AG04449 (cell line): ENCODE measurements around the gene MCRS1.

Experiments used
- CTCF ChIA-PET: fragments of 350-600 bp; formaldehyde crosslinking; extraction: SDS; loops from one replicate; lab custom pipeline; 2021; ENCODE audit warnings: antibody characterized with exemption; lab: Yijun Ruan, JAX
- POLR2A ChIA-PET: fragments of 400-600, 350-600 bp; formaldehyde crosslinking; extraction: SDS; loops from one replicate; lab custom pipeline; 2020; ENCODE audit warnings: antibody characterized with exemption, inconsistent platforms; lab: Yijun Ruan, JAX
- DNase-seq: peaks from one replicate; pipeline ENCODE4 v3.0.0-alpha.2; 2010; ENCODE audit warnings: low read depth, low spot score
- H3K4me3 ChIP-seq: 2 replicates; pipeline ENCODE4 v1.5.1; 2011; ENCODE audit warnings: low read depth, mild to moderate bottlenecking, control low read depth, low read length
- CTCF ChIP-seq: IDR thresholded peaks from one replicate; pipeline ENCODE4 v1.5.1; 2011; ENCODE audit warnings: mild to moderate bottlenecking, moderate library complexity, low read length, control low read depth, inconsistent platforms; ENCODE audit not compliant: insufficient read depth; ENCODE audit errors: missing control alignments

MCRS1 gene

GRCh38 chr12:49524660-49525324 lies 43.1 kb downstream of the MCRS1 start:
- ChIA-PET POLR2A (no interaction called here), CTCF (interaction anchor here (0.9 to 5.4 kb wide), 5 partner anchors 8 to 177 kb away, joined by 3 to 52 read pairs (median 12); partner anchors contain the start of gene DNAJC22)
- TF ChIP-seq CTCF, result no peak
- no peak for DNase-seq
- H3K4me3 ChIP-seq, result no peak overlapping the region

GRCh38 chr12:49521389-49521788 lies 46.6 kb downstream of the MCRS1 start:
- CTCF ChIA-PET, result interaction anchor here (0.7 to 5.4 kb wide), 4 partner anchors 9 to 190 kb away, joined by 3 to 44 read pairs (median 4); no protein-coding TSS in a partner anchor
- POLR2A ChIA-PET, result no interaction called here
- H3K4me3 ChIP-seq, result no peak overlapping the region
- no peak for DNase-seq
- no peak for TF ChIP-seq CTCF

GRCh38 chr12:49519574-49519936 lies 48.4 kb downstream of the MCRS1 start:
- ChIA-PET CTCF (interaction anchor here (1.0 to 17.4 kb wide), 5 partner anchors 8 to 188 kb away, joined by 3 to 1125 read pairs (median 6); partner anchors contain the start of genes DNAJC22 and SPATS2), POLR2A (no interaction called here)
- H3K4me3 ChIP-seq, result no peak overlapping the region
- DNase-seq, result no peak
- no peak for TF ChIP-seq CTCF

- CTCF ChIA-PET, result interaction anchor here (1.0 to 17.4 kb wide), 6 partner anchors 8 to 188 kb away, joined by 3 to 1125 read pairs (median 6); partner anchors contain the start of genes DNAJC22 and SPATS2
- no peak for DNase-seq
- POLR2A ChIA-PET, result no interaction called here
These were observed 48.9 kb downstream of the MCRS1 start for GRCh38 chr12:49518914-49519573.

GRCh38 chr12:49515266-49515665 lies 52.7 kb downstream of the MCRS1 start:
- no peak for DNase-seq
- H3K4me3 ChIP-seq, result no peak overlapping the region
- CTCF ChIA-PET, result interaction anchor here (0.8 to 17.4 kb wide), 21 partner anchors 9 to 252 kb away, joined by 3 to 1125 read pairs (median 7); partner anchors contain the start of genes C1QL4, DNAJC22 and SPATS2
- POLR2A ChIA-PET, result interaction anchor here (0.9 kb wide), 1 partner anchor 148 kb away, joined by 3 read pairs; the partner anchor contains the start of gene SPATS2
- no peak for TF ChIP-seq CTCF

More at GRCh38 chr12:49518914-49519573, 48.9 kb downstream of the MCRS1 start:
- H3K4me3 ChIP-seq, result no peak overlapping the region
- TF ChIP-seq CTCF, result no peak

- no peak for TF ChIP-seq CTCF
- no peak overlapping the region for H3K4me3 ChIP-seq
- POLR2A ChIA-PET, result interaction anchor here (2.2 kb wide), 1 partner anchor 146 kb away, joined by 8 read pairs; the partner anchor contains the start of gene SPATS2
- CTCF ChIA-PET, result interaction anchor here (1.2 to 17.4 kb wide), 9 partner anchors 7 to 224 kb away, joined by 3 to 1125 read pairs (median 35); partner anchors contain the start of genes C1QL4, DNAJC22 and SPATS2
- no peak for DNase-seq
These were observed 55.4 kb downstream of the MCRS1 start for GRCh38 chr12:49512546-49512945.
